ENCODE measurements around the gene MED14.

- TF ChIP-seq, protein P1, sequence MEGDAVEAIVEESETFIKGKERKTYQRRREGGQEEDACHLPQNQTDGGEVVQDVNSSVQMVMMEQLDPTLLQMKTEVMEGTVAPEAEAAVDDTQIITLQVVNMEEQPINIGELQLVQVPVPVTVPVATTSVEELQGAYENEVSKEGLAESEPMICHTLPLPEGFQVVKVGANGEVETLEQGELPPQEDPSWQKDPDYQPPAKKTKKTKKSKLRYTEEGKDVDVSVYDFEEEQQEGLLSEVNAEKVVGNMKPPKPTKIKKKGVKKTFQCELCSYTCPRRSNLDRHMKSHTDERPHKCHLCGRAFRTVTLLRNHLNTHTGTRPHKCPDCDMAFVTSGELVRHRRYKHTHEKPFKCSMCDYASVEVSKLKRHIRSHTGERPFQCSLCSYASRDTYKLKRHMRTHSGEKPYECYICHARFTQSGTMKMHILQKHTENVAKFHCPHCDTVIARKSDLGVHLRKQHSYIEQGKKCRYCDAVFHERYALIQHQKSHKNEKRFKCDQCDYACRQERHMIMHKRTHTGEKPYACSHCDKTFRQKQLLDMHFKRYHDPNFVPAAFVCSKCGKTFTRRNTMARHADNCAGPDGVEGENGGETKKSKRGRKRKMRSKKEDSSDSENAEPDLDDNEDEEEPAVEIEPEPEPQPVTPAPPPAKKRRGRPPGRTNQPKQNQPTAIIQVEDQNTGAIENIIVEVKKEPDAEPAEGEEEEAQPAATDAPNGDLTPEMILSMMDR (IDR thresholded peaks at IDR 0.05 in 8 of 11, conservative IDR thresholded peaks at IDR 0.05 in 3 of 11): no peak
- TF ChIP-seq POLR2AphosphoS5 (IDR thresholded peaks at IDR 0.05) (no peak), POLR2A (IDR thresholded peaks at IDR 0.05) (no peak)
Observed at GRCh38 chrX:40780082-40780481, 44.7 kb upstream of the MED14 start.

All from spleen (tissue), 7 donors.